ENCODE results near the gene RPSA.
A peak's percentile ranks its signal among the peaks of the same experiment; 100 is the strongest.
"Not testable (repeated sequence)": the region's sequence is repeated elsewhere in the genome, so short reads cannot be mapped to it uniquely, and the experiment has no call there.

RPSA gene

GRCh38 chr3:39415302-39415701 lies 8.8 kb downstream of the RPSA start:
- in situ Hi-C loops (cut with HindIII; ENCODE audit: low pct_ligation_motif_present, low pct_unique_long_range_greater_than_20kb, low sequenced_read_pairs); DNase-seq: not testable (repeated sequence)

- DNase-seq = no peak
These were observed 9.5 kb downstream of the RPSA start for GRCh38 chr3:39415983-39416382.

GRCh38 chr3:39416998-39417397 lies 10.5 kb downstream of the RPSA start:
- DNase-seq; in situ Hi-C loops (cut with HindIII; ENCODE audit: low pct_ligation_motif_present, low pct_unique_long_range_greater_than_20kb, low sequenced_read_pairs): not testable (repeated sequence)

More at GRCh38 chr3:39415983-39416382, 9.5 kb downstream of the RPSA start:
- in situ Hi-C loops (cut with HindIII; ENCODE audit: low pct_ligation_motif_present, low pct_unique_long_range_greater_than_20kb, low sequenced_read_pairs) = no loop called here

DNA sequence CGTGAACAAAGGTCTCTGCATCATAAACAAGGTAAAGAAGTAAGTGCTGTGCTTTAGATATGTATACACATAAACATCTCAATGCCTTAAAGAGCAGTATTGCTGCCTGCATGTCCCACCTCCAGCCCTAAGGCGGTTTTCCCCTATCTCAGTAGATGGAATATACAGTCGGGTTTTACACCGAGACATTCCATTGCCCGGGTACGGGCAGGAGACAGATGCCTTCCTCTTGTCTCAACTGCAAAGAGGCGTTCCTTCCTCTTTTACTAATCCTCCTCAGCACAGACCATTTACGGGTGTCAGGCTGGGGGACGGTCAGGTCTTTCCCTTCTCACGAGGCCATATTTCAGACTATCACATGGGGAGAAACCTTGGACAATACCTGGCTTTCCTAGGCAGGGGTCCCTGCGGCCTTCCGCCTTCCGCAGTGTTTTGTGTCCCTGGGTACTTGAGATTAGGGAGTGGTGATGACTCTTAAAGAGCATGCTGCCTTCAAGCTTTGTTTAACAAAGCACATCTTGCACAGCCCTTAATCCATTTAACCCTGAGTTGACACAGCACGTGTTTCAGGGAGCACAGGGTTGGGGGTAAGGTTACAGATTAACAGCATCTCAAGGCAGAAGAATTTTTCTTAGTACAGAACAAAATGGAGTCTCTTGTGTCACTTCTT lies 12.2 kb downstream of the RPSA start:
- in situ Hi-C loops (cut with HindIII; ENCODE audit: low pct_ligation_motif_present, low pct_unique_long_range_greater_than_20kb, low sequenced_read_pairs); DNase-seq: not testable (repeated sequence)

- no peak for DNase-seq
- in situ Hi-C loops (cut with HindIII; ENCODE audit: low pct_ligation_motif_present, low pct_unique_long_range_greater_than_20kb, low sequenced_read_pairs) = no loop called here
These were observed 13.3 kb downstream of the RPSA start for GRCh38 chr3:39419742-39420315.

DNA sequence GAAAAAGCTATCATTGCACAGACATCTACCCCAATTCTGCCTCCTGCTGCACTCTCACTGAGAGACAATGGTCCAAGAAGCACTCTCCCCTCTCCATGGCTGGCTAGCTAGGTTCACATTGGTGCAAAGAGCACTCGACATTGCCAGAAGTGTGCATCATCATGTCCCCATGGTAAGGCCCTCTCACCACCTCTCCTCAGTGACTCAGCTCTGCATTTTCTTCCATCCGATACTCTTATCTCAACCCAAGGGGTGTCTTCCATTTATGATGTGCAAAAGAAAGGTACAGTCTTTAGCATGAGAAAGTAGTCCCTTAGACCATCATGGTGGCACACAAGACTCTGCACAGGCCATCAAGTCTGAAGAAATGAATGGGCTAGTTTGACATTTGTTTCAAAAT lies 14.0 kb downstream of the RPSA start:
- in situ Hi-C loops (cut with HindIII; ENCODE audit: low pct_ligation_motif_present, low pct_unique_long_range_greater_than_20kb, low sequenced_read_pairs) = no loop called here
- DNase-seq = no peak

GRCh38 chr3:39423436-39423970 lies 17.0 kb downstream of the RPSA start:
- no peak for DNase-seq
- in situ Hi-C loops (cut with HindIII; ENCODE audit: low pct_ligation_motif_present, low pct_unique_long_range_greater_than_20kb, low sequenced_read_pairs) = no loop called here

DNA sequence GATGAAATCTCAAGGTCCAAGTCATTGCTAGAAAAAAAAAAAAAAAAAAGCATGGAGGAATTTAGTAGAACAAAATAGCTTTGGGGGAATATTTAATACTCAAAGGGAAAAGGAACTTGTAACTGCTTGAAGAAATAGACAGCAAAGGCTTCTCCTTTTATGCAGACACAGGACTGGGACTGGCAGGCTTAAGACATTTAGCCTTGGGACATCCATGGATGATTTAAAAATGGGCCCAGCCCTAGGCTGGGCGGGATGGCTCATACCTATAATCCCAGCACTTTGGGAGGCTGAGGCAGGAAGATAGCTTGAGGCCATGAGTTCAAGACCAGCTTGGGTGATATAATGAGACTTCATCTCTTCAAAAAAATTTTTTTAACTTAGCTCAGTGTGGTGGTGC lies 19.8 kb downstream of the RPSA start:
- in situ Hi-C loops (cut with HindIII; ENCODE audit: low pct_ligation_motif_present, low pct_unique_long_range_greater_than_20kb, low sequenced_read_pairs) = no loop called here
- DNase-seq = no peak

- in situ Hi-C loops (cut with HindIII; ENCODE audit: low pct_ligation_motif_present, low pct_unique_long_range_greater_than_20kb, low sequenced_read_pairs) = no loop called here
- DNase-seq = no peak
These were observed 21.0 kb downstream of the RPSA start for GRCh38 chr3:39427506-39427905.

DNA sequence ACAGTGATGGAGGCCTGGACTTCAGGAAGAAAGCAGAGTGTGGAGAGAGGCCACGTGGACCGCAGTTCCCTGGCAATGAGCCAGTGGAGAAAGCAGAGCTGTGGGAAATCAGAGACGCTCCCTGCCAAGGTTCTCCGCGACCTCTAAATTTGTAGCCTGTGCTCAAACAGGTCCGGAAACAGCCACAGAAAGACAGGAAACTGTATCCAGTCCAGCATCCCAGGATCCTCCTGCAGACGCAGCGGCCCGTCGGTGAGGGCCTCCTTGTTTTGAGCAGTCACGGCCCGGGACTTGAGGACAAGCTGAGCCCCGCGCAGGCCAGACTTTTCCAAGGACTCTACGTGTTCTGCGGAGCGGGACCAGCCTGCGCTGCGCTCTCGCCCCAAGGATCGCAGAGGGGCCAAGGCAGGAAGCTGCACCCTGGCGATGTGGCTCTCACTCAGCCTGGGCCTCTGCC lies 22.3 kb downstream of the RPSA start:
- DNase-seq = no peak
- in situ Hi-C loops (cut with HindIII; ENCODE audit: low pct_ligation_motif_present, low pct_unique_long_range_greater_than_20kb, low sequenced_read_pairs) = no loop called here

- DNase-seq = no peak
- in situ Hi-C loops (cut with HindIII; ENCODE audit: low pct_ligation_motif_present, low pct_unique_long_range_greater_than_20kb, low sequenced_read_pairs) = no loop called here
These were observed 22.9 kb downstream of the RPSA start for GRCh38 chr3:39429466-39429865.

GRCh38 chr3:39432342-39432741 lies 25.8 kb downstream of the RPSA start:
- DNase-seq = no peak
- in situ Hi-C loops (cut with HindIII; ENCODE audit: low pct_ligation_motif_present, low pct_unique_long_range_greater_than_20kb, low sequenced_read_pairs) = no loop called here

DNA sequence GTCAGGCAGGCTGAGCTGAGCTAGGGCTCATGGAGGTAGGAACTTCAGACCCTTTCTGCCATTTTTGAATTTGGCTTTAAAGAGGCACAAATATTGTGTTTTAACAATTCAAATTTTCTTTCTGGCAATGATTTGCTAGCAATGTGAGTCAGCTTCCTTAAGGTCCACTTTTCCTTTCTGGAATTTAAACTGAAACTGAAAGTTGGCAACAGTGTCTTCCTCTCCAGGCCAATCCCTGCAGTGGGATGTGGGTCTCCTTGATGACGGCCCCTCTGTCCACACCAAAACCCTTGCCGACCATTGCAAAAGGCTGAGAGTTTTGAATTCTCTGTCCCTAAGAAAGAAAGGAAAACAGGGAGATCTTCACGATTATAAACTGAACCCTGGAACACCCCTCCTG lies 27.1 kb downstream of the RPSA start:
- in situ Hi-C loops (cut with HindIII; ENCODE audit: low pct_ligation_motif_present, low pct_unique_long_range_greater_than_20kb, low sequenced_read_pairs) = no loop called here
- DNase-seq = peak; percentile 79

DNA sequence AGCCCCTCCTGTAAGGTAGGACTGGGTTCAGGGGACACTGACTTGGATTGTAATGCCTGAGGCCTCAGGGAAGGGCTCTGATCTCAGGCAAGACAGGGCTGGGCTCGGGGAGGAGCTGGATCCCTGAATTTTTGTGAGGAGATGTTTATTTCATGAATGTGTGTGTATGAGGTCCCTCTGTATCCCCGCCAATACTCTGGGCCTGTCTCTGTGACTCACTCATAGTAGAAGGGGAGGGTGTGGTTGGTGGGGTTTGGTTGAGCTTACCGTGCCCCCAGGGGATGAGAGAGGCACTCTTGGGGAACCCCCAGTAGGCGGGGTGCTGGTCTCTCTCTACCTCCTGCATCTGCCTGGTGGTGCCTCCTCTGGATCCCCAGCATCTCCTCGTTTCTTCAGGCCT lies 28.1 kb downstream of the RPSA start:
- in situ Hi-C loops (cut with HindIII; ENCODE audit: low pct_ligation_motif_present, low pct_unique_long_range_greater_than_20kb, low sequenced_read_pairs) = no loop called here
- no peak for DNase-seq

- in situ Hi-C loops (cut with HindIII; ENCODE audit: low pct_ligation_motif_present, low pct_unique_long_range_greater_than_20kb, low sequenced_read_pairs) = no loop called here
- DNase-seq = no peak
These were observed 28.7 kb downstream of the RPSA start for GRCh38 chr3:39435006-39435748.

- no peak for DNase-seq
- in situ Hi-C loops (cut with HindIII; ENCODE audit: low pct_ligation_motif_present, low pct_unique_long_range_greater_than_20kb, low sequenced_read_pairs) = no loop called here
These were observed 32.4 kb downstream of the RPSA start for GRCh38 chr3:39438880-39439279.

GRCh38 chr3:39440316-39440715 lies 33.8 kb downstream of the RPSA start:
- DNase-seq = no peak
- in situ Hi-C loops (cut with HindIII; ENCODE audit: low pct_ligation_motif_present, low pct_unique_long_range_greater_than_20kb, low sequenced_read_pairs) = no loop called here

- DNase-seq = peak; percentile 10
These were observed 37.0 kb downstream of the RPSA start for GRCh38 chr3:39443530-39443929.

GRCh38 chr3:39445927-39446326 lies 39.4 kb downstream of the RPSA start:
- in situ Hi-C loops (cut with HindIII; ENCODE audit: low pct_ligation_motif_present, low pct_unique_long_range_greater_than_20kb, low sequenced_read_pairs) = no loop called here

More at GRCh38 chr3:39443530-39443929, 37.0 kb downstream of the RPSA start:
- in situ Hi-C loops (cut with HindIII; ENCODE audit: low pct_ligation_motif_present, low pct_unique_long_range_greater_than_20kb, low sequenced_read_pairs) = no loop called here

More at GRCh38 chr3:39445927-39446326, 39.4 kb downstream of the RPSA start:
- DNase-seq = no peak

Data from ACHN (cell line).